Measurements from ENCODE around the gene KREMEN2. TPM values are rescaled to one million over a fixed set of nuclear protein-coding genes. Genes with fewer than 3 reads are reported as not detected.

KREMEN2 gene
- total and polyA plus RNA-seq, 4 donors: not detected

DNA sequence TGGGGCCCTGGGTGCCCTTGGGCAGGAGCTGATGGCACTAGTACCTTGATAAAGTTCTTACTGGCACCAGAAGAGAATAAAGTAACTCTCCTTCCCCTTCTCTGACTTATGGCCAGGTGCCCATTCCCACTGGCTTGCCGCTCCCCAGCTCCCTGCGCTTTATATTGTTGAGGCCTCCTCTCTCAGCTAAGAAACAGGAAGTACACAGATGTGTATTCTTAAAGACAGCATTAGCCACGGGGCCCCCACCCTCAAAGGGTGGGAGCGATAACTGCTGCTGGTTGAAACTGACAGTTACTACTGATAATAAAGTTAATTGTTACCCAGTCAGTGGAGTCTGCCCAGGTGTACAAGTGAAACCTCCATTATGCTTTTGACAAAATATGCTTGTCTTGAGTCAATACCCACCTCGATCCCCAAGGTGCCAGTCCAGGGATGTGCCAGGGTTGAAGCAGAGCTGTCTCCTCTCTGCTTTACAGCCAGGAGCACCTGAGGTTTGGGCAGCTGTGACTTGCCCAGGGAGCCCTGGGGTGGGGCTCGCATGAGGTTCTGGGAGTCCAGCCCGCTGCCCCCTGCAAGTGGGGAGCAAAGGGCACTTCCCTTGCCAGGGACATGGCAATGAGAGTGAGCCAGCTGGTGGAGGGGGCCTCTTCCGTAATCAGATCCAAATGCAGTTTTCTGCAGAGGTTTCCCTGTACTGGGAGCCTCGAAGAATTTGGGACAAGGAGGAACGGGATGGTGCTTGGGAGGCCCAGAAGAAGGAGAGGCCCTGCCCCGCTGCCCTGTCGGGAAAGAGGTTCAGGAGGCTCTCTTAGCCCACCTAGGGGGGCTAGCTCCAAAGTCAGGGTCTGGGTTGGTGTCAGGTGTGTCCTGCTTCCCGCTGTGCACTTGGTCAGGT, 43.2 kb downstream of the KREMEN2 start (continued):
- TF ChIP-seq, protein P1, sequence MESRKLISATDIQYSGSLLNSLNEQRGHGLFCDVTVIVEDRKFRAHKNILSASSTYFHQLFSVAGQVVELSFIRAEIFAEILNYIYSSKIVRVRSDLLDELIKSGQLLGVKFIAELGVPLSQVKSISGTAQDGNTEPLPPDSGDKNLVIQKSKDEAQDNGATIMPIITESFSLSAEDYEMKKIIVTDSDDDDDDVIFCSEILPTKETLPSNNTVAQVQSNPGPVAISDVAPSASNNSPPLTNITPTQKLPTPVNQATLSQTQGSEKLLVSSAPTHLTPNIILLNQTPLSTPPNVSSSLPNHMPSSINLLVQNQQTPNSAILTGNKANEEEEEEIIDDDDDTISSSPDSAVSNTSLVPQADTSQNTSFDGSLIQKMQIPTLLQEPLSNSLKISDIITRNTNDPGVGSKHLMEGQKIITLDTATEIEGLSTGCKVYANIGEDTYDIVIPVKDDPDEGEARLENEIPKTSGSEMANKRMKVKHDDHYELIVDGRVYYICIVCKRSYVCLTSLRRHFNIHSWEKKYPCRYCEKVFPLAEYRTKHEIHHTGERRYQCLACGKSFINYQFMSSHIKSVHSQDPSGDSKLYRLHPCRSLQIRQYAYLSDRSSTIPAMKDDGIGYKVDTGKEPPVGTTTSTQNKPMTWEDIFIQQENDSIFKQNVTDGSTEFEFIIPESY (IDR thresholded peaks at IDR 0.05): no peak
- TF ChIP-seq FOXA2 (IDR thresholded peaks at IDR 0.05) (no peak), SP1 (IDR thresholded peaks at IDR 0.05) (peak; percentile 87)

DNA sequence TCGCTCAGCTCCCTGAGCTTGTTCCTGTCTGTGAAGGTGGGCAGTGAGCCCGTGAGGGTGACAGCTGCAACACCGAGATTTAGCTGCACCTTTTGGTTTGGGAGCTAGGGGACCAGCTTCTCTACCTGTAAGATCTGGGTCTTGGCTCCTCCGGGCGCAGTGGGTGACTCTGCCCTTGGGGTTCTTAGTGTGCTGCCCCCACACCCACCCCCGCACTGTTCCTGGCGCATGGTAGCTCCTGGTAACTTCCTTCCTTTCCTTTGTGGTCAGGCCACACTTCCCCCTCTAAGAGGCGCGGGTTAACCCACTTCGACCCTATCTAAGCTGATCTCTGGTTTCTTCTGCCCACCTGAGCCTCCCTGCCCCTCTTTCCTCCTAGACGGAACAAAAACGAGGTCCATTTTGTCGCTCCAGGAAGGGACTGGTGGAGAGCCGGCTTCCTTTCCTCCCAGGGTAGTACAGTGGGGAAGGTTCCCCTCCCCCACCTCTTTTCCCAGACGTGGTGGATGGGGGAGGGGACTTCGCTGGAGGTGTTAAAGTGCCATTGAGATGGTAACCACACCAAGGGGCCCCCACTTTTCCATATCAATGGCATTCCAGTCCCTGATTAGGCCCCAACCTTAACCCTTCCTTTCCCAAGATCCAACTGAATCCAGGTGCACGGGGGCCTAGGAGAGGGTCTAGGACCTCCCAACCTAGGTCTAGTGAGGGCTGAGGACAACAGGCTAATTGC, 44.0 kb downstream of the KREMEN2 start:
- Histone ChIP-seq H3K9ac (ENCODE audit: low read depth in 1 of 2, low read length in 2 of 2) (no peak overlapping the region), H3K27me3 (ENCODE audit: control insufficient read depth in 4 of 4, insufficient read depth in 4 of 4, low read length in 3 of 4) (no peaks in the 10 kb centered on the region), H3K4me1 (ENCODE audit: control insufficient read depth in 4 of 4, insufficient read depth in 4 of 4, low read length in 3 of 4) (peaks cover 17 to 43% (median 30%) of the 10 kb centered on the region in 4 donors)

DNA sequence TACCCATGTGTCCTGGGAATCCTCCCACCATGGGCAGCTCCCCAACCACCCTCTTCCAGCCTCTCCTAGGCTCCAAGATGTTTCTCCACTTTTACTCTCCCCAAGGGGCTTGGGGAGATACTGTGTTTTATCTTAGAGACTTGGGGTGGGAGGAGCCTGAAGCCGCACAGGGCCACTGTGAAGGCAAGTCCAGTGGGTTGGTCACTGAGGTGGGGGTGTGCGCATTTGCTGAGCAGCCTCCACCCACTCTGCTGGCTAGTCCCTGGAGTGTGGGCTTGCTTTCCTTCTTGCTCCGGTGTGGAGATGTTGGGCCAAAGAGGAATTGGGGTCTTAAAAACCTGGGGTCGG, 44.6 kb downstream of the KREMEN2 start:
- TF ChIP-seq FOXA1 (IDR thresholded peaks at IDR 0.05) (no peak), RAD21 (IDR thresholded peaks at IDR 0.05) (no peak)
- TF ChIP-seq, protein P2, sequence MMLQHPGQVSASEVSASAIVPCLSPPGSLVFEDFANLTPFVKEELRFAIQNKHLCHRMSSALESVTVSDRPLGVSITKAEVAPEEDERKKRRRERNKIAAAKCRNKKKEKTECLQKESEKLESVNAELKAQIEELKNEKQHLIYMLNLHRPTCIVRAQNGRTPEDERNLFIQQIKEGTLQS (IDR thresholded peaks at IDR 0.05): no peak
- WGBS: 85% methylated on average over 4 of the region's 4 CpGs
- DNase-seq (ENCODE audit: low spot score): no peak
- Histone ChIP-seq H3K27ac (ENCODE audit: low read depth in 1 of 2, low read length in 2 of 2) (peak overlapping the region in 1 of 2 donors; percentile 90), H3K4me1 (ENCODE audit: control insufficient read depth in 4 of 4, insufficient read depth in 4 of 4, low read length in 3 of 4) (peaks cover 19 to 49% (median 32%) of the 10 kb centered on the region in 4 donors), H3K9me3 (ENCODE audit: control insufficient read depth in 4 of 4, low read length in 3 of 4) (no peaks in the 10 kb centered on the region), H3K27me3 (ENCODE audit: control insufficient read depth in 4 of 4, insufficient read depth in 4 of 4, low read length in 3 of 4) (no peaks in the 10 kb centered on the region), H3K36me3 (ENCODE audit: control insufficient read depth in 4 of 4, insufficient read depth in 3 of 4, low read depth in 1 of 4, low read length in 3 of 4) (no peaks in the 10 kb centered on the region), H3K4me3 (ENCODE audit: low read depth in 1 of 3, low read length in 3 of 3) (no peak overlapping the region), H3K9ac (ENCODE audit: low read depth in 1 of 2, low read length in 2 of 2) (no peak overlapping the region)

More for the DNA sequence above, 44.0 kb downstream of the KREMEN2 start:
- peak overlapping the region; percentile 78 to 90 for H3K27ac ChIP-seq (ENCODE audit: low read depth in 1 of 2, low read length in 2 of 2)
- no peaks in the 10 kb centered on the region for H3K36me3 ChIP-seq (ENCODE audit: control insufficient read depth in 4 of 4, insufficient read depth in 3 of 4, low read depth in 1 of 4, low read length in 3 of 4)
- no peak for DNase-seq (ENCODE audit: low spot score)
- no peaks in the 10 kb centered on the region for H3K9me3 ChIP-seq (ENCODE audit: control insufficient read depth in 4 of 4, low read length in 3 of 4)
- H3K4me3 ChIP-seq (ENCODE audit: low read depth in 1 of 3, low read length in 3 of 3): no peak overlapping the region
- 52% methylated on average over 17 of the region's 17 CpGs for WGBS
- no peak for TF ChIP-seq EGR1 (IDR thresholded peaks at IDR 0.05; ENCODE audit: low read depth in 2 of 2)
- no peak for TF ChIP-seq FOXA1 (IDR thresholded peaks at IDR 0.05)
- TF ChIP-seq TAF1 (conservative IDR thresholded peaks at IDR 0.05): no peak
- TF ChIP-seq FOXA2 (IDR thresholded peaks at IDR 0.05): no peak

DNA sequence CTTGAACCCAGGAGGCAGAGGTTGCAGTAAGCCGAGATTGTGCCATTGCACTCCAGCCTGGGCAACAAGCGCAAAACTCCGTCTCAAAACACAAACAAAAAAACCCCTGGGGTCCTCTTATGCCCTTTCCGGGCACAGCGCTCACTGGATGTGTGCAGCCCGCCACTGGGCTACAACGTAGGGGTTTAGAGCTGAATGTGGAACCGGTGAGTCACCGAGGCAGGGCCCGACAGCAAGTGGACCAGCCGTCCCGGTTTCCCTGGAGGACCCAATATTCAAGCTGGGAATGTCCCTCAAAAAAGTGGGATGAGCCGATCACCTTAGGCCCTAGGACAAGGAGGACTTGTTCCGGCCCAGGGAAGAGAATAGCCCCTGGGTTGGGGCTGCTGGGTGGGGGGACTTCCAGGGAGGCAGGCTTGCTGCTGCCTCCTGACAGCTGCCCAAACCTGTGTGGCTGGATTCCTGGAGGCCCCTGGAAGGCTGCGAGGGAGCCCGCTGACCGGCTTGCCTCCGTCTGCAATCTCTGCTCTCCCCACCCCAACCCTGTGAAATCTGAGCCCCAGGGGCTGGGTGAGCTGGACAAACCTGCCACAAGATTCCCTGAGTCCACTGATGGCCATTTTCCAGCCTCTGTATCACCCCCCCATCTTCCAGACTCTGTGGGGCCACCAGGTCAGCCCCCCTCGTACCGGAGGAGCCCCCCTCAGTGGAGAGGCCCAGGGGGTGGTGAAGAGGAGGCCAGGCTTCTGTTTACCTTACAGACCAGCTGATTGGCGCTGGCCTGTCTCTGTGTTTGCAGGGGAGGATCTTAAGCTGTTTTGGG, 45.7 kb downstream of the KREMEN2 start:
- 72% methylated on average over 21 of the region's 21 CpGs for WGBS
- DNase-seq (ENCODE audit: low spot score): no peak
- TF ChIP-seq SP1 (IDR thresholded peaks at IDR 0.05) (peak; percentile 33), RXRA (IDR thresholded peaks at IDR 0.05) (no peak)
- no peaks in the 10 kb centered on the region for H3K36me3 ChIP-seq (ENCODE audit: control insufficient read depth in 4 of 4, insufficient read depth in 3 of 4, low read depth in 1 of 4, low read length in 3 of 4)
- H3K4me3 ChIP-seq (ENCODE audit: low read depth in 1 of 3, low read length in 3 of 3): no peak overlapping the region
- no peaks in the 10 kb centered on the region for H3K9me3 ChIP-seq (ENCODE audit: control insufficient read depth in 4 of 4, low read length in 3 of 4)
- H3K4me1 ChIP-seq (ENCODE audit: control insufficient read depth in 4 of 4, insufficient read depth in 4 of 4, low read length in 3 of 4): peaks cover 22 to 53% (median 34%) of the 10 kb centered on the region in 4 donors
- H3K27me3 ChIP-seq (ENCODE audit: control insufficient read depth in 4 of 4, insufficient read depth in 4 of 4, low read length in 3 of 4): no peaks in the 10 kb centered on the region
- H3K27ac ChIP-seq (ENCODE audit: low read depth in 1 of 2, low read length in 2 of 2): no peak overlapping the region
- no peak overlapping the region for H3K9ac ChIP-seq (ENCODE audit: low read depth in 1 of 2, low read length in 2 of 2)
